ENCODE data around the gene NFXL1. TPM values are rescaled to one million over a fixed set of nuclear protein-coding genes. Genes with fewer than 3 reads are reported as not detected.

Gene NFXL1
- total RNA-seq, 2 donors from 2014 or later: 14.0 to 14.2 TPM

GRCh38 chr4:47858006-47858405 is 56.4 kb downstream of the NFXL1 start:
- DNase-seq: no peak
- ATAC-seq: no peak
- no peaks in the 10 kb centered on the region for H3K9me3 ChIP-seq
- no peaks in the 10 kb centered on the region for H3K27me3 ChIP-seq
- 82 to 87% methylated on average over 2 of the region's 2 CpGs for WGBS, 2 donors
- no peak overlapping the region for H3K27ac ChIP-seq
- H3K36me3 ChIP-seq (replicated peaks in 1 of 2; ENCODE audit: insufficient read depth in 1 of 2, low read depth in 2 of 2): peaks cover 0 to 2% of the 10 kb centered on the region in 2 donors
- no peaks in the 10 kb centered on the region for H3K4me1 ChIP-seq
- intact Hi-C loops (cut with DNase I): no loop called here
- TF ChIP-seq CTCF (IDR thresholded peaks at IDR 0.05): no peak
- no peak for TF ChIP-seq POLR2A (IDR thresholded peaks at IDR 0.05)
- H3K4me3 ChIP-seq: no peak overlapping the region

DNA sequence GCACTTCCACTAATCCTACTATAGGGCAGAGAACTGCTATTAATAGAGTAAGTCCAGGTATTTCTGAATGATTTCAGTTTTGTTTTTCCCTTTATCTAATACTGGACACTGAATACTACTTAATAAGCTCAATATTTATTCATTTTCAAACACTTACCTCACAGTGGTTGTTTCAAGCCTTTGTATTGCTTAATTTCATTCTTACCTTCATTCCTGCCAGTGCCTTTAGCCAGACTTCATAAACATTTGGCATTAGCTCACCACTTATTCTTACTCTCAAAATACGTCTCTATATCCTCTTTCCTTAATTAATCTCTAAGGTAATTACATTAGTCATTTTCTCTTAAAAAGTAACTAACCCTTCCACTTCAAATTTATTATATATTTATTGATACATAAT is 57.7 kb downstream of the NFXL1 start:
- H3K9me3 ChIP-seq: no peaks in the 10 kb centered on the region
- 83 to 87% methylated on average over 1 of the region's 1 CpG for WGBS, 2 donors
- DNase-seq: no peak
- no peak overlapping the region for H3K27ac ChIP-seq
- H3K4me1 ChIP-seq: no peaks in the 10 kb centered on the region
- peaks cover 1 to 4% of the 10 kb centered on the region in 2 donors for H3K36me3 ChIP-seq (replicated peaks in 1 of 2; ENCODE audit: insufficient read depth in 1 of 2, low read depth in 2 of 2)
- intact Hi-C loops (cut with DNase I): no loop called here
- ATAC-seq: no peak
- no peaks in the 10 kb centered on the region for H3K27me3 ChIP-seq
- TF ChIP-seq CTCF (IDR thresholded peaks at IDR 0.05): no peak
- no peak for TF ChIP-seq POLR2A (IDR thresholded peaks at IDR 0.05)
- H3K4me3 ChIP-seq: no peak overlapping the region

DNA sequence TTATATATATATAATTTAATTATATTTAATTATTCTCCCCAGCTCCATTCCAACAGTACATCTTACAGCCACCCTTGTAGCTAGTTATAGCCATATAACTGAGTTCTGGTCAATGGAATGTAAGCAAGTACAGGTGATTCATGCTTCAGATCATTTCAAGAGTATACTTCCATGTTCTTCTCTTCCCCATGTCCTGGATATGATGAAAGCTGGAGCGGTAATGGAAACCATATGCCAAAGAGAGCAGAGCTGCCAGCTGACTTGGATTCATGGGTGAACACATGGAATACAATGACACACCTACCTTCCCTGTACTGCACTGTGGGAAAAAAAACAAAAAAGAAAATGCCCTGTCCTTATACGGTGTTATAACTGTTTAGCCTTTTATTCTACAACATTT is 59.0 kb downstream of the NFXL1 start:
- Histone ChIP-seq H3K27ac (no peak overlapping the region), H3K4me1 (no peaks in the 10 kb centered on the region), H3K4me3 (no peak overlapping the region), H3K36me3 (replicated peaks in 1 of 2; ENCODE audit: insufficient read depth in 1 of 2, low read depth in 2 of 2) (peaks cover 4% of the 10 kb centered on the region in 2 donors), H3K9me3 (no peaks in the 10 kb centered on the region), H3K27me3 (no peaks in the 10 kb centered on the region)
- TF ChIP-seq POLR2A (IDR thresholded peaks at IDR 0.05) (no peak), CTCF (IDR thresholded peaks at IDR 0.05) (no peak)
- intact Hi-C loops (cut with DNase I): no loop called here
- WGBS, 2 donors: 93 to 96% methylated on average over 2 of the region's 2 CpGs
- ATAC-seq (no peak), DNase-seq (no peak)

- H3K36me3 ChIP-seq (replicated peaks in 1 of 2; ENCODE audit: insufficient read depth in 1 of 2, low read depth in 2 of 2): peaks cover 4% of the 10 kb centered on the region in 2 donors
- H3K4me3 ChIP-seq: no peak overlapping the region
- no peaks in the 10 kb centered on the region for H3K27me3 ChIP-seq
- no peaks in the 10 kb centered on the region for H3K9me3 ChIP-seq
- no peak for ATAC-seq
- H3K27ac ChIP-seq: no peak overlapping the region
- WGBS, 2 donors: 82 to 91% methylated on average over 1 of the region's 1 CpG
- intact Hi-C loops (cut with DNase I): no loop called here
- H3K4me1 ChIP-seq: no peaks in the 10 kb centered on the region
- TF ChIP-seq POLR2A (IDR thresholded peaks at IDR 0.05) (no peak), CTCF (IDR thresholded peaks at IDR 0.05) (no peak)
- DNase-seq: no peak
These were observed 62.2 kb downstream of the NFXL1 start for GRCh38 chr4:47852136-47852535.

DNA sequence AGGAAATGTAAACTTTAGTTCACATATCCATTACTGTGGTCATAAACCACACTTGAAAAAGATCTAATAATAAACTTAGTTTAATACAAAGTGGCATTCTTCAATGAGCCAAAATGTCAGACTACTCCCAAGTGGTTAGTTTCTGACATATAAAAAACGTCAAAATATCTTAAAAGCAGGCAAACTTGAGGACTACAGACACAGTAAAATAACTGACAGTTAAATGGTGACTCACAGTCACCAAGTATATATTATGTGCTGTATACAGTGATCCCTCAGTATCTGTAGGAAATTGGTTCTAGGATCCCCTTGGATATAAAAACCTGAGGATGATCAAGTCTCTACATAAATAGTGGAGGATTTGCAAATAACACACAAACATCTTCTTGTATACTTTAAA is 64.9 kb downstream of the NFXL1 start:
- no peaks in the 10 kb centered on the region for H3K27me3 ChIP-seq
- no peak overlapping the region for H3K27ac ChIP-seq
- H3K36me3 ChIP-seq (replicated peaks in 1 of 2; ENCODE audit: insufficient read depth in 1 of 2, low read depth in 2 of 2): peaks cover 4% of the 10 kb centered on the region in 2 donors
- H3K4me1 ChIP-seq: no peaks in the 10 kb centered on the region
- no peak overlapping the region for H3K4me3 ChIP-seq
- 41 to 66% methylated on average over 1 of the region's 1 CpG for WGBS, 2 donors
- intact Hi-C loops (cut with DNase I): no loop called here
- no peaks in the 10 kb centered on the region for H3K9me3 ChIP-seq
- DNase-seq: no peak
- TF ChIP-seq CTCF (IDR thresholded peaks at IDR 0.05) (no peak), POLR2A (IDR thresholded peaks at IDR 0.05) (no peak)
- ATAC-seq: no peak

All from body of pancreas (tissue), 4 donors.